Erythroblast (primary cell): Measurements from ENCODE around the gene FANCD2.
"Not testable (repeated sequence)": the region's sequence is repeated elsewhere in the genome, so short reads cannot be mapped to it uniquely, and the experiment has no call there.

Experiments
- GATA1 ChIP-seq: IDR thresholded peaks from 2 replicates; pipeline ENCODE4 v1.6.1; 2011; ENCODE audit warnings: low read depth, mild to moderate bottlenecking, control low read depth, low read length, moderate library complexity
- POLR2A ChIP-seq: IDR thresholded peaks from 2 replicates; pipeline ENCODE4 v1.6.1; 2011; ENCODE audit warnings: mild to moderate bottlenecking, low read length

- TF ChIP-seq POLR2A, GATA1: not testable (repeated sequence)
Measured at GRCh38 chr3:10008216-10008587, 18.0 kb upstream of the FANCD2 start.
